Measurements from ENCODE around the gene ARL11. TPM values are rescaled to one million over a fixed set of nuclear protein-coding genes. Genes with fewer than 3 reads are reported as not detected.

The ARL11 gene
- total RNA-seq, 1 donor from 2014 or later = 0.98 TPM

- H3K9me3 ChIP-seq = no peaks in the 10 kb centered on the region
- intact Hi-C loops (cut with DNase I) = no loop called here
- no peak for DNase-seq (ENCODE audit: extremely low spot score in 2 of 2)
- no peak overlapping the region for H3K4me3 ChIP-seq
- H3K4me1 ChIP-seq = no peaks in the 10 kb centered on the region
- no peak for TF ChIP-seq POLR2AphosphoS5 (IDR thresholded peaks at IDR 0.05; ENCODE audit: insufficient read depth in 1 of 2, low read depth in 1 of 2)
- no peak for TF ChIP-seq CTCF (IDR thresholded peaks at IDR 0.05)
- TF ChIP-seq POLR2A (IDR thresholded peaks at IDR 0.05) = no peak
- no peak overlapping the region for H3K27ac ChIP-seq
- no peaks in the 10 kb centered on the region for H3K36me3 ChIP-seq
- no peaks in the 10 kb centered on the region for H3K27me3 ChIP-seq
Measured at GRCh38 chr13:49653478-49653877, 25.2 kb downstream of the ARL11 start.

- Histone ChIP-seq H3K27ac (no peak overlapping the region), H3K4me1 (no peaks in the 10 kb centered on the region), H3K27me3 (no peaks in the 10 kb centered on the region), H3K4me3 (no peak overlapping the region), H3K36me3 (no peaks in the 10 kb centered on the region), H3K9me3 (no peaks in the 10 kb centered on the region)
- no peak for TF ChIP-seq CTCF (IDR thresholded peaks at IDR 0.05)
- no peak for TF ChIP-seq POLR2AphosphoS5 (IDR thresholded peaks at IDR 0.05; ENCODE audit: insufficient read depth in 1 of 2, low read depth in 1 of 2)
- no peak for TF ChIP-seq POLR2A (IDR thresholded peaks at IDR 0.05)
- intact Hi-C loops (cut with DNase I) = no loop called here
- no peak for DNase-seq (ENCODE audit: extremely low spot score in 2 of 2)
Measured at GRCh38 chr13:49654011-49654410, 25.7 kb downstream of the ARL11 start.

- no peak for DNase-seq (ENCODE audit: extremely low spot score in 2 of 2)
- no peaks in the 10 kb centered on the region for H3K27me3 ChIP-seq
- TF ChIP-seq POLR2AphosphoS5 (IDR thresholded peaks at IDR 0.05; ENCODE audit: insufficient read depth in 1 of 2, low read depth in 1 of 2) (peak in 1 of 2 donors; percentile 42), POLR2A (IDR thresholded peaks at IDR 0.05) (no peak), CTCF (IDR thresholded peaks at IDR 0.05) (no peak)
- intact Hi-C loops (cut with DNase I) = no loop called here
- H3K9me3 ChIP-seq = no peaks in the 10 kb centered on the region
- H3K4me3 ChIP-seq = no peak overlapping the region
- no peaks in the 10 kb centered on the region for H3K4me1 ChIP-seq
- no peak overlapping the region for H3K27ac ChIP-seq
- peaks cover 0 to under 1% of the 10 kb centered on the region in 2 donors for H3K36me3 ChIP-seq
Measured at GRCh38 chr13:49655906-49656305, 27.6 kb downstream of the ARL11 start.

GRCh38 chr13:49657241-49657641, 28.9 kb downstream of the ARL11 start:
- no peak for TF ChIP-seq CTCF (IDR thresholded peaks at IDR 0.05)
- no peak for TF ChIP-seq POLR2A (IDR thresholded peaks at IDR 0.05)
- TF ChIP-seq POLR2AphosphoS5 (IDR thresholded peaks at IDR 0.05; ENCODE audit: insufficient read depth in 1 of 2, low read depth in 1 of 2) = peak in 1 of 2 donors; percentile 52
- Histone ChIP-seq H3K36me3 (peaks cover 0 to 14% of the 10 kb centered on the region in 2 donors), H3K27ac (no peak overlapping the region), H3K4me3 (no peak overlapping the region), H3K9me3 (no peaks in the 10 kb centered on the region), H3K4me1 (no peaks in the 10 kb centered on the region), H3K27me3 (no peaks in the 10 kb centered on the region)
- DNase-seq (ENCODE audit: extremely low spot score in 2 of 2) = no peak
- intact Hi-C loops (cut with DNase I) = no loop called here

GRCh38 chr13:49664606-49665005, 36.3 kb downstream of the ARL11 start:
- Histone ChIP-seq H3K36me3 (peaks cover 0 to 37% of the 10 kb centered on the region in 2 donors), H3K27me3 (no peaks in the 10 kb centered on the region), H3K27ac (no peak overlapping the region), H3K9me3 (no peaks in the 10 kb centered on the region), H3K4me3 (no peak overlapping the region), H3K4me1 (no peaks in the 10 kb centered on the region)
- intact Hi-C loops (cut with DNase I) = loop anchor here (5.0 kb wide), 1 partner anchor 183 kb away; no protein-coding TSS in a partner anchor
- no peak for DNase-seq (ENCODE audit: extremely low spot score in 2 of 2)
- TF ChIP-seq CTCF (IDR thresholded peaks at IDR 0.05) (no peak), POLR2A (IDR thresholded peaks at IDR 0.05) (no peak), POLR2AphosphoS5 (IDR thresholded peaks at IDR 0.05; ENCODE audit: insufficient read depth in 1 of 2, low read depth in 1 of 2) (no peak)

All from vagina (tissue), 2 donors.